ENCODE data around the gene MMEL1.
"Not testable (repeated sequence)": the region's sequence is repeated elsewhere in the genome, so short reads cannot be mapped to it uniquely, and the experiment has no call there.

MMEL1 gene

GRCh38 chr1:2628191-2628932, 4.5 kb downstream of the MMEL1 start:
- DNase-seq (ENCODE audit: low read depth), result no peak

DNA sequence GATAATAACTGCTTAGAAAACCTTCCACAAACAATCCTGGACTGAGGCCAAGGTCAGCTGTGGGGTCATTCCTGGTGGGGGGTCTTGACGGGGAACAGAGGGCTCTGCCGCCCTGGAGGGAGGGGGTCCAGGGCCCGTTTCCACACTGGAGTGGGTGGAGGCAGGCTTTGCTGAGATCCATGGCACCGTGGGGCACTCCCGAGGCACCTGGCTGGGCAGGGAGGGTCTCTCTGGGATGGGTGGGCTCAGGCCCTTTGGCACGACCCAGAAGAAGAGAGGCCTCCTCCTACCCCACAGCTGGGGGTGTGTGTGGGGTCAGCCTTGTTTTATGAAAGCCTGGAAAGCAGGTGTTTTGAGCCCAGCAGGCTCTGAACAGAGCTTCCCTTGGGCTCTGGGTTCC, 5.1 kb downstream of the MMEL1 start:
- DNase-seq (ENCODE audit: low read depth), result no peak

DNA sequence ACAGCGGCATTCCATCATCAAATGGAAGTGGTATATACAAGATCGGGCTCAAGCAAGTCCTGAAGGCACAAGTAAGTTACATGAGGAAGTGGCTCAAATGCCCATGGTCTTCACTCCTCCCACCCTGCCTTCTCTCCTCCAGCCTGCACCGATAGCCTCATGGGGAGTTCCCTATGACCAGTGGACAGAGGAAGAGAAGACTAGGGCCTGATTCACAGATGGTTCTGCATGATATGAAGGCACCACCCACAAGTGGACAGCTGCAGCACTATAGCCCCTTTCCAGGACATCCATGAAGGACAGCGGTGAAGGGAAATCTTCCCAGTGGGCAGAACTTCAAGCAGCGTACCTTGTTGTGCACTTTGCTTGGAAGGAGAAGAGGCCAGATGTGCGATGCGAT, 7.1 kb downstream of the MMEL1 start:
- not testable (repeated sequence) for DNase-seq (ENCODE audit: low read depth)

GRCh38 chr1:2625311-2625710, 7.5 kb downstream of the MMEL1 start:
- no peak for DNase-seq (ENCODE audit: low read depth)

GRCh38 chr1:2624735-2625300, 8.0 kb downstream of the MMEL1 start:
- no peak for DNase-seq (ENCODE audit: low read depth)

DNA sequence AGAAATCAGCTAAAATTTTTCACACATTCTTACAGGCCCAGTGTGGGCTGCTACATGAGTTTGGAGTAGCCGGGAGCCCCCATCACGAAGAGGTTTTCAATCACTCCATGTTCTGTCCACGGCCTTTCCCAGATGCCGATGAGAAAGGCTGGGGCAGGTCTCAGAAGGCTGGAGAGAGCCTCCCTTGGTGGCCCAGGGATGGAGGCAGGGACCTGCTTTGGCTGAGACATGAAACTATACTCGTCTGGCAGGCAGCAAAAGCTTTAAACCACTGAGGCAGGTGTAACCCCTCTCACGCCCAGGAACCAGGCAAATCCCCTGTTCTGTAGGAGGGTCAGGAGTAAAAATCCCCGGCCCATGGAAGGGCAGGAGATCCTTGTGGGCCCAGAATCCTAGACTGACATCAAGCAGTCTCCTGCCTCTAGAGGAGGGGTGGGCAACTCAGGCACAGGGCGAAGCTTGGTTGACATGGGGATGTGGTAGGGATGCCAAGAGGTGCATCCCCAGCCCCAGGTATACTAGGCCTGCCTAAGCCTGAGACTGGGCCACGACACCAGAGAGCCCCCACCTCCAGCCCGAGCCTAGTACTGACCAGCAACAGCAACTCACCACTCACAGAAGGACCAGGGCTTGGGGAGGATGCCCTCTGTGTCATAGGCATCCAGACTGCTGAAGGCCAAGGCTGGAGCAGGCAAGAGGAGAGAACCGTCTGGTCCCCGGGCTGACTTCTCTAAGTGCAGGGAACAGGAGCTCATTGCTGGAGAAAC, 9.1 kb downstream of the MMEL1 start:
- no peak for DNase-seq (ENCODE audit: low read depth)

GRCh38 chr1:2617971-2618470, 14.8 kb downstream of the MMEL1 start:
- DNase-seq (ENCODE audit: low read depth), result no peak

- DNase-seq (ENCODE audit: low read depth), result no peak
These were observed 18.7 kb downstream of the MMEL1 start for GRCh38 chr1:2614145-2614544.

GRCh38 chr1:2612591-2613365, 20.0 kb downstream of the MMEL1 start:
- no peak for DNase-seq (ENCODE audit: low read depth)

- no peak for DNase-seq (ENCODE audit: low read depth)
These were observed 21.0 kb downstream of the MMEL1 start for GRCh38 chr1:2611621-2612437.

GRCh38 chr1:2611031-2611501, 21.8 kb downstream of the MMEL1 start:
- DNase-seq (ENCODE audit: low read depth), result peak; percentile 12

DNA sequence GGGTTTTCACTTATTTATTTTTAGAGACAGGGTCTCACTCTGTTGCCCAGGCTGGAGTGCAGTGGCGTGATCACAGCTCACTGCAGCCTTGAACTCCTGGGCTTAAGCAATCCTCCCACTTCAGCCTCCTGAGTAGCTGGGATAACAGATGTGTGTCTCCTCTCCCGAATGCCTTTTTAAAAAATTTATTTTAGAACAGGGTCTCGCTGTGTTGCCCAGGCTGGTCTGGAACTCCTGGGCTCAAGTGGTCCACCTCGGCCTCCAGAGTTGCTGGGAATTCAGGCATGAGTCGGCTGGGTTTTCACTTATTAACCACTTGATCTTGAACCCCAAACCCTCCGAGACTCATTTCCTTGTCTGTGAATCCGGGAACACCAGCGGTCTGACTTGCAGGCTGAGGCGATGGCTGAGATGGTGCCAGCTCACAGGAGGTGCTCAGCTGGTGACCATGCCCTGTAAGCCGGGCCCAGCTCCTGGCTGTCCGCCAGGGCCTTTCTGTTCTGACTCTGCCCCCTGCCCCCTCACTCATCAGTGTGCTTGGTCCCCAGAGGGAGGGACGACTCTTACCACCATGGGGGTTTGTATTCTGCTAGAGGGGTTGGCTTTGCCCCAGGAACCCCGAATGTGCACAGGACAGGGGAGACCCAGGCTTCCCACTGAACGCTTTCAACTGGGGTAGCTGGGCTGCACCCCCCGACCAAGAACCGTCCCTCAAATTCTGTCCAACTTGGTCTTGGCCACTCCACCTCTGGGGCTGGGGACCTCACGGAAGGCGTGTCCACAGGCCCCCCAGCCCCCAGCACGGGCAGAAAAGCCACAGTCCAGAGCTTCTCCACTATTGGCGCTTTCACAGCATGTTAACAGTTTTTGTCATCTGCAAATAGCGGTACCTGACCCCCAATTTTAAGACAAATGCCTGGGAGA, 22.5 kb downstream of the MMEL1 start:
- no peak for DNase-seq (ENCODE audit: low read depth)

- DNase-seq (ENCODE audit: low read depth), result no peak
These were observed 23.3 kb downstream of the MMEL1 start for GRCh38 chr1:2609319-2610035.

DNA sequence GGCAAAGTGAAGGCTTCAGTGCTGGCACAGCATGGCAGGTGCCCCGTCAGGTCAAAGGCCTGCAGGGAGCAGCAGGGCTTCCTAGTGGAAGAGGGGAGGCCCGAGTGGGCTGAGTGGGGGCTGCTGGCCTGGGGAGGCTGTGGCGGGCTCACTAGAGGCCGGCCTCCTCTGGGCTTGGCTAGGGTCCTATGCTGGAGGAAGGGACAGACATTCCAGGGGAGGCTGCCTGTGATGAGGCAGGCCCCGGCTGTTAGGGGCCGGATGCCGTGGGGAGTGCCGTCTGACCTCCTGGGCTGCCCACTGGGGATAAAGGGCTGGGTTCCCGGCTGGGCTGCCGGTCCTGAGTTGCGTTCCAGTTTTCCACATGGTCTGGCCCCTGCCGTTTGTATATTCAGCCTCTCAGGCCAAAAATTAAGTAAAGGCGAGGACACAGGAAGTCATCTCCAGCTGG, 25.1 kb downstream of the MMEL1 start:
- no peak for DNase-seq (ENCODE audit: low read depth)

- DNase-seq (ENCODE audit: low read depth), result no peak
These were observed 25.8 kb downstream of the MMEL1 start for GRCh38 chr1:2606881-2607621.

GRCh38 chr1:2606396-2606880, 26.4 kb downstream of the MMEL1 start:
- DNase-seq (ENCODE audit: low read depth), result no peak

DNA sequence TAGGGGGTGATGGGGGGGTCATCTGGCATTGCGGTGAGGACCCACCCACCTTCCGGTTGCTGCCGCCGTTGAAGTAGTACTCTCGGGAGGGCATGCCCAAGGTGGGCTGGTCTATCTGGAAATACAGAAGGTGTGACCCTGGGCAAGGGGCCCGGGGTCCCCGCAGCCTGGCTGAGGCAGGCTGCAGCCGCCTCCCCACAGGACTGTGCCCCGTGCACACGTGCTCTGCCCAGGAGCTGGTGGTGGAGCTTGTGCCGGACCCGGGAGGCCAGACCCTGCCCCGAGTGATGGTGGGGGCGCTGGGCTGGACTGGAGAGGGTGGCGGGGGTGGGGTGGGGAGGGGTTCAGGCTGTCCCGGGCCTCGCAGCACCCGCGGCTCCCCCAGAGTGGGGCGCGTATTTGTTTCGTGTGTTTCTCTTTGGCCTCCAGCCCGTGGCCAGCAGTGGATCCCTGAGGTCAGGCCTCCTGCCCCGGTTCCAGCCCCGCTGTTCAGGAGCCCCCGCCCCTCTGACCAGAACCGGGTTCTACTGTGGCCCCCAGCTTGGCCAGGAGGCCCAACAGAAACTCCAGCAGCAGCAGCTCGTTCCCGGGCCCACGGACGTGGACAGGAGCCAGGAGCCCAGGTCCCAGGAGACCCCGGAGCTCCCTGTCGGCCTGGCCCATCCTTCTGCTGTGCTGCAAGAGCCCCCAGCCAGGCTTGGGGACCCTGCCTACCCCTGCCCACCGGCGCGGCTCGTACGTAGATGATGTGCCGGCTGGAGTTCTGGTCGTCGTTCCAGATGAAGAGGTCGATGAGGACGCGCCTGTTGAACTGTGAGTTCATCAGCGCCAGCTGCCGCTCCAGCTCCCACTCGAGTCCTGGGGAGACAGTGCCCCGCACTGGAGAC, 27.1 kb downstream of the MMEL1 start:
- DNase-seq (ENCODE audit: low read depth), result no peak

Measured in iris pigment epithelial cell (primary cell).